HepG2 (cell line): ENCODE results near the gene SYVN1. TPM values are rescaled to one million over a fixed set of nuclear protein-coding genes. Genes with fewer than 3 reads are reported as not detected.
"Not testable (repeated sequence)": the region's sequence is repeated elsewhere in the genome, so short reads cannot be mapped to it uniquely, and the experiment has no call there.

Source experiments
- ATAC-seq: fragments of 200-7000 bp; cut with Tn5 transposase; 3 replicates; pipeline ENCODE4 v1.9.1; 2020; ENCODE audit warnings: mild to moderate bottlenecking, moderate library complexity
- BruUV-seq: library from RNA; stranded (reverse); fragments of 400-500 nt; replicated peaks from 2 replicates; lab custom pipeline; 2021; lab: Mats Ljungman, UMichigan
- CTCF ChIA-PET: fragments of 300-600 bp; formaldehyde crosslinking; extraction: SDS; loops from one replicate; lab custom pipeline; 2021; ENCODE audit warnings: low total read pairs, inconsistent platforms, low intra/inter-chr PET ratio; lab: Yijun Ruan, JAX
- POLR2A ChIA-PET: fragments of 350-600 bp; sonication (Branson Sonifier 250); formaldehyde crosslinking; loops from one replicate; lab custom pipeline; 2020; ENCODE audit warnings: antibody characterized with exemption, inconsistent platforms; lab: Yijun Ruan, JAX
- DNase-seq: peaks from one replicate; pipeline ENCODE4 v3.0.0-alpha.2; 2015; ENCODE audit warnings: low spot score
- FAIRE-seq: peaks from 3 replicates; lab custom pipeline; 2011; peaks lifted over from hg19 to GRCh38; lab: Jason Lieb, UNC
- H2AFZ ChIP-seq: one replicate; pipeline ENCODE4 v1.6.1; 2011; ENCODE audit warnings: low read length, inconsistent platforms
- H3K27ac ChIP-seq: fragments of 300-600 bp; 3 replicates; pipeline ENCODE4 v1.8.0; 2011; ENCODE audit warnings: mixed run types, mild to moderate bottlenecking, mixed read lengths, low read length, inconsistent platforms; ENCODE audit not compliant: insufficient read depth; ENCODE audit errors: extremely low read length
- H3K27me3 ChIP-seq, 2 experiments: fragments of 200-600 bp in 1 of 2; 2 replicates in 1 of 2; 3 replicates in 1 of 2; pipeline versions ENCODE4 v1.6.0 to v1.8.0; 2011; ENCODE audit warnings: low read length in 2 of 2, mild to moderate bottlenecking in 2 of 2, moderate library complexity in 2 of 2, inconsistent platforms in 1 of 2; ENCODE audit not compliant: insufficient read depth in 2 of 2, control insufficient read depth in 1 of 2
- H3K36me3 ChIP-seq, 2 experiments: fragments of 200-600 bp in 1 of 2; replicated peaks in 1 of 2; 2 replicates in 1 of 2; 3 replicates in 1 of 2; pipeline versions ENCODE4 v1.5.1 to v1.8.0; 2011; ENCODE audit warnings: low read length in 2 of 2, inconsistent platforms in 1 of 2; ENCODE audit not compliant: insufficient read depth in 2 of 2, control insufficient read depth in 1 of 2
- H3K4me1 ChIP-seq: 2 replicates; pipeline ENCODE4 v1.5.1; 2012; ENCODE audit warnings: low read length, inconsistent platforms; ENCODE audit not compliant: insufficient read depth
- H3K4me2 ChIP-seq: 2 replicates; pipeline ENCODE4 v1.6.0; 2011; ENCODE audit warnings: low read depth, low read length, inconsistent platforms
- H3K4me3 ChIP-seq, 3 experiments: fragments of 200-600 bp in 1 of 3; sonication (generic), shearing (Covaris generic) in 1 of 3; replicated peaks in 1 of 3; 2 replicates each; pipeline ENCODE4 v1.5.1; 2011 to 2016; ENCODE audit warnings: low read length in 3 of 3, inconsistent platforms in 2 of 3, low read depth in 2 of 3, mild to moderate bottlenecking in 2 of 3, control low read depth in 1 of 3, mixed read lengths in 1 of 3; ENCODE audit not compliant: insufficient read depth in 1 of 3
- H3K79me2 ChIP-seq: one replicate; pipeline ENCODE4 v1.6.1; 2011; ENCODE audit warnings: low read length, inconsistent platforms; ENCODE audit not compliant: insufficient read depth
- H3K9ac ChIP-seq: 2 replicates; pipeline ENCODE4 v1.6.0; 2011; ENCODE audit warnings: mild to moderate bottlenecking, low read depth, low read length, inconsistent platforms; ENCODE audit not compliant: insufficient read depth
- H3K9me3 ChIP-seq: 2 replicates; pipeline ENCODE4 v1.5.1; 2012; ENCODE audit warnings: mild to moderate bottlenecking, low read length
- H4K20me1 ChIP-seq: 2 replicates; pipeline ENCODE4 v1.6.0; 2011; ENCODE audit warnings: inconsistent platforms, mild to moderate bottlenecking, low read length, moderate library complexity; ENCODE audit not compliant: insufficient read depth
- BCL3 ChIP-seq: sonication (generic); formaldehyde crosslinking; IDR thresholded peaks from 2 replicates; pipeline ENCODE4 v1.5.1; 2020; ENCODE audit warnings: mild to moderate bottlenecking, missing genetic modification reagents, moderate library complexity
- CBX1 ChIP-seq: IDR thresholded peaks from one replicate; pipeline ENCODE4 v1.6.1; 2016; ENCODE audit warnings: antibody characterized with exemption, low read depth
- KAT8 ChIP-seq: IDR thresholded peaks from 2 replicates; pipeline ENCODE4 v1.6.1; 2016; ENCODE audit warnings: missing genetic modification reagents, missing compliant biosample characterization
- NFYB ChIP-seq: sonication (generic); formaldehyde crosslinking; IDR thresholded peaks from 2 replicates; pipeline ENCODE4 v1.4.0; 2020; ENCODE audit warnings: missing genetic modification reagents
- NFYC ChIP-seq: IDR thresholded peaks from 2 replicates; pipeline ENCODE4 v1.6.1; 2016; ENCODE audit warnings: missing genetic modification reagents, missing compliant biosample characterization
- SP2 ChIP-seq: sonication (generic); formaldehyde crosslinking; IDR thresholded peaks from 2 replicates; pipeline ENCODE4 v1.5.1; 2020; ENCODE audit warnings: mild to moderate bottlenecking, missing genetic modification reagents
- TEAD2 ChIP-seq: sonication (generic); formaldehyde crosslinking; IDR thresholded peaks from 2 replicates; pipeline ENCODE4 v1.9.0; 2021; ENCODE audit warnings: missing genetic modification reagents
- ZNF318 ChIP-seq: sonication (generic); formaldehyde crosslinking; IDR thresholded peaks from 2 replicates; pipeline ENCODE4 v1.4.0; 2020; ENCODE audit warnings: mild to moderate bottlenecking, missing genetic modification reagents
- WGBS: methylation state at CpG from one replicate; pipeline ENCODE4 v1.1.6; 2017; ENCODE audit warnings: low lambda C conversion rate; 5-methylcytosine and 5-hydroxymethylcytosine counted together
- in situ Hi-C: cut with HindIII; loops from 2 replicates; pipeline ENCODE4 v1.10.0; 2017; ENCODE audit warnings: low pct_unique_long_range_greater_than_20kb; ENCODE audit not compliant: extremely low pct_ligation_motif_present
- intact Hi-C: fragments of 100-400 bp; cut with micrococcal nuclease; formaldehyde crosslinking; loops from one replicate; pipeline ENCODE4 v1.10.0; 2022; ENCODE audit not compliant: unreplicated experiment
- polyA plus RNA-seq, 8 experiments: library from polyadenylated mRNA; depleted of rRNA in 3 of 8; stranded (reverse) in 7 of 8; unstranded in 1 of 8; fragments of >200 nt; fragmentation: Illumina TruSeq in 4 of 8; extraction: Trizol in 4 of 8; gene quantifications; 2 replicates each; pipeline versions ENCODE4 v1.2.1 to v1.2.3, GENCODE V29; 2011 to 2016; ENCODE audit warnings: low read depth in 4 of 8, missing spikeins in 1 of 8, mixed read lengths in 1 of 8; ENCODE audit not compliant: insufficient read depth in 1 of 8
- total RNA-seq, 5 experiments: library from RNA; depleted of rRNA; stranded (reverse); fragments of >200 nt; fragmentation: Illumina TruSeq; extraction: Trizol; gene quantifications; 2 replicates each; pipeline ENCODE4 v1.2.3, GENCODE V29; 2016; ENCODE audit warnings: low read depth in 1 of 5

SYVN1 gene
- total and polyA plus RNA-seq, 2 of the 13 experiments (the other 11 are each of a cell fraction or from before 2014, with no cell fraction given) = 10.3 to 22.5 TPM

- H3K9me3 ChIP-seq, BruUV-seq, H3K27ac ChIP-seq, H3K27me3 ChIP-seq, H3K79me2 ChIP-seq, CTCF ChIA-PET, H3K9ac ChIP-seq, H2AFZ ChIP-seq, H3K4me3 ChIP-seq, H4K20me1 ChIP-seq, H3K36me3 ChIP-seq, FAIRE-seq, in situ Hi-C loops, intact Hi-C loops, DNase-seq: not testable (repeated sequence)
- 8% methylated on average over 2 of the region's 2 CpGs for WGBS
- POLR2A ChIA-PET = interaction anchor here (1.6 to 2.9 kb wide), 2 partner anchors 39 to 52 kb away, joined by 4 to 13 read pairs; partner anchors contain the start of genes FAU and MRPL49
- peak; percentile 41; the same call in 1 of the 3 replicates for ATAC-seq
- Histone ChIP-seq H3K4me2 (peak overlapping the region; percentile 39; the same call in 1 of the 2 replicates), H3K4me1 (peaks cover 39% of the 10 kb centered on the region)
- TF ChIP-seq KAT8 (CRISPR knock-in tag) = 0 out of 2 replicates have a peak, but pooled peaks have one; percentile 15
- TF ChIP-seq NFYB = peak; percentile 64
- TF ChIP-seq NFYC (CRISPR knock-in tag) = peak; percentile 64
- TF ChIP-seq SP2 (CRISPR knock-in tag) = peak; percentile 48; the same call in 1 of the 2 replicates
Observed at GRCh38 chr11:65174571-65175010, 40.3 kb upstream of the SYVN1 start.

GRCh38 chr11:65172600-65172999 lies 38.3 kb upstream of the SYVN1 start:
- no peak for ATAC-seq
- TF ChIP-seq CBX1 (no peak), BCL3 (CRISPR knock-in tag) (no peak), ZNF318 (CRISPR knock-in tag) (no peak), TEAD2 (no peak)

More at GRCh38 chr11:65172600-65172999, 38.3 kb upstream of the SYVN1 start:
- no peak overlapping the region for H3K4me2 ChIP-seq
- peaks cover 59% of the 10 kb centered on the region for H3K4me1 ChIP-seq
- POLR2A ChIA-PET = interaction anchor here (1.0 to 2.9 kb wide), 2 partner anchors 9 to 37 kb away, joined by 3 to 13 read pairs; partner anchors contain the start of gene CAPN1
- intact Hi-C loops (no loop called here), in situ Hi-C loops (no loop called here)
- H3K9ac ChIP-seq = no peak overlapping the region
- BruUV-seq = no TSS peak
- no peak overlapping the region for H2AFZ ChIP-seq
- no peak for DNase-seq
- CTCF ChIA-PET = no interaction called here
- H3K27ac ChIP-seq = no peak overlapping the region
- no peaks in the 10 kb centered on the region for H4K20me1 ChIP-seq
- H3K79me2 ChIP-seq = no peaks in the 10 kb centered on the region
- no peaks in the 10 kb centered on the region for H3K36me3 ChIP-seq
- no peak overlapping the region for H3K4me3 ChIP-seq
- WGBS = 69% methylated on average over 10 of the region's 10 CpGs
- H3K27me3 ChIP-seq = no peaks in the 10 kb centered on the region
- H3K9me3 ChIP-seq = no peaks in the 10 kb centered on the region
- FAIRE-seq = no peak
